Naive thymus-derived CD8-positive, alpha-beta T cell (primary cell): ENCODE results near the gene TPO. TPM values are rescaled to one million over a fixed set of nuclear protein-coding genes. Genes with fewer than 3 reads are reported as not detected.
"Not testable (repeated sequence)": the region's sequence is repeated elsewhere in the genome, so short reads cannot be mapped to it uniquely, and the experiment has no call there.

ENCODE experiments used
- ATAC-seq, 2 donors: fragments of 150-1000 bp; cut with Tn5 transposase in 1 of 2; sonication (Bioruptor Pico), chemical (Tn5 transposase) in 1 of 2; 1 replicate in 1 of 2; 2 replicates in 1 of 2; pipeline ENCODE4 v1.10.0; 2021; ENCODE audit warnings: mild to moderate bottlenecking in 2 of 2, moderate library complexity in 2 of 2
- POLR2A ChIA-PET: fragments of 350-600 bp; sonication (Branson Sonifier 250); formaldehyde crosslinking; loops from one replicate; lab custom pipeline; 2021; ENCODE audit warnings: antibody characterized with exemption; lab: Charles Lee
- DNase-seq, 10 donors: peaks; one replicate each; pipeline versions ENCODE4 v3.0.0 to v3.0.0-alpha.2; 2020 to 2022
- H3K27ac Mint-ChIP-seq, 10 donors: one replicate each; pipeline ENCODE4 v1.8.0; 2020 to 2022; ENCODE audit warnings: mild to moderate bottlenecking in 10 of 10, mixed read lengths in 10 of 10, moderate library complexity in 4 of 10, inconsistent platforms in 1 of 10
- H3K27me3 Mint-ChIP-seq, 5 donors: one replicate each; pipeline ENCODE4 v1.8.0; 2021 to 2022; ENCODE audit warnings: mixed read lengths in 5 of 5
- H3K36me3 Mint-ChIP-seq, 3 donors: one replicate each; pipeline ENCODE4 v1.8.0; 2020 to 2022; ENCODE audit warnings: mixed read lengths in 3 of 3, mild to moderate bottlenecking in 2 of 3, inconsistent platforms in 1 of 3
- H3K4me1 Mint-ChIP-seq, 4 donors: one replicate each; pipeline ENCODE4 v1.8.0; 2021 to 2022; ENCODE audit warnings: mixed read lengths in 4 of 4
- H3K4me3 Mint-ChIP-seq, 10 donors: one replicate each; pipeline ENCODE4 v1.8.0; 2020 to 2022; ENCODE audit warnings: mild to moderate bottlenecking in 10 of 10, mixed read lengths in 10 of 10, moderate library complexity in 6 of 10, inconsistent platforms in 1 of 10
- H3K9me3 Mint-ChIP-seq, 9 donors: one replicate each; pipeline ENCODE4 v1.8.0; 2020 to 2022; ENCODE audit warnings: mixed read lengths in 9 of 9, mild to moderate bottlenecking in 3 of 9, inconsistent platforms in 1 of 9, moderate library complexity in 1 of 9
- polyA plus RNA-seq, 3 donors: library from polyadenylated mRNA; unstranded; fragments of 300-500 nt; fragmentation: Illumina TruSeq; gene quantifications; one replicate each; pipeline ENCODE4 v1.2.3, GENCODE V29; 2021
- total RNA-seq, 8 experiments: library from RNA in 2 of 8; stranded (reverse) in 2 of 8; gene quantifications; one replicate each; pipeline ENCODE4 v1.2.3 and lab custom pipeline; 2021 to 2026

Gene TPO
- total and polyA plus RNA-seq, 5 experiments from 2014 or later: not detected

DNA sequence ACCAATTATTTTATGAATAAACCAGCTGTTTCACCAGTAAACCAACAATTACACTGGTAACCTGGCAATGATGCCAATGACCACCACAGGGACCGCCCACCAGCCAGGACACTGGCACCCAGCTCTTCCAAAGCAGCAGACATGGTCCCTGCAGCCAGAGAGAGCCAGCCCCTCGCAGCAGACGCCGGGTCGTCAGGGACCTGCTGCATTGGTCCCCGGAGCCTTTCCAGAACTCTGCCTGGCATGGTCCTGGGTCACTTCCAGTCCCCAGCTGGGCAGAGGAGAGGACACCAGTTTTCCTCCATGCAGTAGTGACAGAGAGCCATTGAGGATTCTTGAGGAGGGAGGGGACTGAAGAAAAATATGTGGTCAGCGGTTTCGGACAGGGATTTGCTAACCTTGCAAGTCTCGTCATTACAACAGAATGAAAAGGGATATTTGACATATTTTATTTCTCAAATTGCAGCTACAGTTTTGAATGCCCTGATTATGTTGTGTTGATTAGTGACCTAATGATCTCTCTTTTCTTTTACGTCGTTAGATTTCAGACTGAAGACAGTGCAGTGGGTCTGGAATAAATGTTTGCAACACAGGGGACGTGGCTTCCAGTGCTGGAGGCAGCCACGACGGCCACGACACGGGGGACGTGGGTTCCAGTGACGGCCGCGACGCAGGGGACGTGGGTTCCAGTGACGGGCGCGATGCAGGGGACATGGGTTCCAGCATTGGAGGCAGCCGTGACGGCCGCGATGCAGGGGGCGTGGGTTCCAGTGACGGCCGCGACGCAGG, 154.5 kb downstream of the TPO start:
- POLR2A ChIA-PET: no interaction called here
- ATAC-seq: no peak
- H3K27ac Mint-ChIP-seq: peak overlapping the region in 1 of 10 donors; percentile 13
- H3K4me1 Mint-ChIP-seq: peaks cover 11 to 20% (median 18%) of the 10 kb centered on the region in 4 donors
- H3K4me3 Mint-ChIP-seq: no peak overlapping the region
- peaks cover 0 to 13% (median 4%) of the 10 kb centered on the region in 5 donors for H3K27me3 Mint-ChIP-seq
- no peak for DNase-seq
- peaks cover 0 to 17% (median 0%) of the 10 kb centered on the region in 9 donors for H3K9me3 Mint-ChIP-seq
- H3K36me3 Mint-ChIP-seq: no peaks in the 10 kb centered on the region

DNA sequence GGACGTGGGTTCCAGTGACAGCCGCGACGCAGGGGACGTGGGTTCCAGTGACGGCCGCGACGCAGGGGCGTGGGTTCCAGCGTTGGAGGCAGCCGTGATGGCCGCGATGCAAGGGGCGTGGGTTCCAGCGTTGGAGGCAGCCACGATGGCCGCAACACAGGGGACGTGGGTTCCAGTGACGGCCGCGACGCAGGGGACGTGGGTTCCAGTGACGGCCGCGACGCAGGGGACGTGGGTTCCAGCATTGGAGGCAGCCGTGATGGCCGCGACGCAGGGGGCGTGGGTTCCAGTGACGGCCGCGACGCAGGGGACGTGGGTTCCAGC, 155.0 kb downstream of the TPO start:
- POLR2A ChIA-PET: not testable (repeated sequence)

DNA sequence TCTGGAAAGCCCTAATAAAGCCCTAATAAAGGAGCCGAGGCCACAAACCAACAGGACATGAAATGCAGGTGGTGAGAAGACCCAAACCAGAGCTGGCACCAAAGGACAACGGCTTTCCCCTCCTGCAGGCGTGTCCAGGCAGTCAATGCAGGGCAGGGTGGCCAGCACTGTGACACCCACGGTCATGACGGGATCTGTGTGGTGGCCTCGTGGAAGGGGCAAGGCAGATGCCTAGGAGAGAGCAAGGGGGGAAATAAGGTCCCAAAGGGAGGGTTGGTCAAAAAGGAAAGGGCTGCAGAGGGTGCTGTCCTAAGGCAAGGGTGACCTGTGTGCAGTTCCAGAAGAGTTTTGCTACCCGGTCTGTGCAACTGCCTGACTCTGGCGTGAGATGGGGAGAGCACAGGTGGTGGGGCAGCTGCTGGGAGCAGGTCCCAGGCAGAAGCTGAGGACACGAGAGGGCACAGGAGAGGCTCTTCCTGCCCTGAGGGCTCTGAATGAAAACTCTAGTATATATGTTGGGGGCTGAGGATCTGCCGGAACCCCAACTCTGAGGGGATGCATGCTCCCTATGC, 156.7 kb downstream of the TPO start:
- Mint-ChIP-seq H3K36me3 (no peaks in the 10 kb centered on the region), H3K9me3 (peaks cover 0 to 17% (median 0%) of the 10 kb centered on the region in 9 donors), H3K27me3 (peaks cover 2 to 28% (median 15%) of the 10 kb centered on the region in 5 donors), H3K27ac (no peak overlapping the region), H3K4me1 (peaks cover 0 to 2% (median 0%) of the 10 kb centered on the region in 4 donors), H3K4me3 (no peak overlapping the region)
- no peak for DNase-seq
- POLR2A ChIA-PET: no interaction called here
- no peak for ATAC-seq

More for the DNA sequence above, 155.0 kb downstream of the TPO start:
- H3K36me3 Mint-ChIP-seq, H3K4me3 Mint-ChIP-seq, H3K27ac Mint-ChIP-seq, DNase-seq, ATAC-seq: not testable (repeated sequence)
- Mint-ChIP-seq H3K4me1 (peaks cover 11 to 19% (median 15%) of the 10 kb centered on the region in 4 donors), H3K9me3 (peaks cover 0 to 17% (median 0%) of the 10 kb centered on the region in 9 donors), H3K27me3 (peaks cover 0 to 13% (median 7%) of the 10 kb centered on the region in 5 donors)

DNA sequence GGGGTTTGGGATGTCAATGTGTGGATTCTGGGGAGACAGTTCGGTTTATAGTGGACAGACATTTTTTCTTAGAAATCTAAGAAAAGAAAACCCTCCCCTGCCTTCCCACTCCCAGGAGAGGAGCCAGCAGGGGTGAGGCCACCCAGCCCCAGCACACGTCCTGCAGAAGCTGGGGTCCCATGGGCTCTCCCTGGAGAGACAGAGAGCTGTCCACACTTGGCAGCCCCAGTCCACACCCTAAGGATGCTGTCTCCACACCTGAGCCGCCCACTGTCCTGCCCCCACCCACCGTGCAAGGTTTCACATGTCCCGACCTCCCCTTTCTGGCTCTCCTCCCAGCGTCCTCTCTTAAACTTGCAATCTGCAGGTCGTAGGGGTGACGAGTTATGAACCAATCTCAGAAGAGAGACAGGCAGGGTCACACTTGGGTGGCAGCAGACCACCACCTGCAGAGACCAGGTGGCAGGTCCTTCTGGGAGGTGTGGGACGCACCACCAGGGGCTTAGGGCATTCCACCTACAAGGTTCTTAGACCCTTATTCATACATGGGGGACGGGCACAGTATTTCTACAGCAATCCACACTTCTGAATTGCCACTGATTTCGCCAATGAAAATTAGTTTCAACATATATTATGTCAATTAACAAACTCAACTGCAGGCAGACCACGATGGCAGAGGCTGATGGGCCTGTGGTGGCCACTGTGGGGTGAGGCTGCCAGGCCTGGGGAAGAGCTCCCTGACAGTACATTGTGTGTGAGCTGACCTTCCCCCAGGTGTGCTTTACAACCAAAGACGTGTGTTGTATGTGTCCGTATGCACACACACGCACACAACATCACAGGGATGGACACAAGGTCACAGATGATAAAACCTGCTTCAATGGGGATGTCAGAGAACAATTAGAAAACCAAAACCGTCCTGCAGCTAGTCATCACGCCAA, 158.5 kb downstream of the TPO start:
- ATAC-seq (no peak), DNase-seq (no peak)
- Mint-ChIP-seq H3K4me1 (no peaks in the 10 kb centered on the region), H3K27me3 (peaks cover 2 to 36% (median 18%) of the 10 kb centered on the region in 5 donors), H3K27ac (no peak overlapping the region), H3K36me3 (no peaks in the 10 kb centered on the region), H3K4me3 (no peak overlapping the region), H3K9me3 (peaks cover 0 to 10% (median 0%) of the 10 kb centered on the region in 9 donors)
- POLR2A ChIA-PET: no interaction called here

DNA sequence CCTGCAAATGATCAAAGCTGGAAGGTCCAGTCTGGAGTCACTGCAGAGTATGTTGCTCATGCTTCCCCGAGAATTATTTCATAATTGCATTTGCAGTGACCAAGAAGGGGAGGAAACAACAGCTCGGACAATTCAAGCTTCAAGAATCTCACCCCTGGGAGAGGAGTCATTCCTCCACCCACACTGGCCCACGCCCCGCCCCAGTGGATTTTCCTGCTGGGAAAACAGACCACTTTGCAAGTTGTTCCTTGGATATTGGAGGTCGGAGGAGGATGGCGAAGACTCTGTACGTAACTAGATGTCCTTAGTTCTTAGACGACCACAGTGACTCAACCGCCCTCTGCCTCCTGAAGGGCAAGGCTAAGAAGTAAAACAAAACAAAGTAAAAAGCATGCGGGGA, 159.4 kb downstream of the TPO start:
- no peaks in the 10 kb centered on the region for H3K36me3 Mint-ChIP-seq
- no peak overlapping the region for H3K4me3 Mint-ChIP-seq
- H3K4me1 Mint-ChIP-seq: no peaks in the 10 kb centered on the region
- POLR2A ChIA-PET: no interaction called here
- H3K27me3 Mint-ChIP-seq: peaks cover 2 to 36% (median 18%) of the 10 kb centered on the region in 5 donors
- ATAC-seq (no peak), DNase-seq (no peak)
- no peak overlapping the region for H3K27ac Mint-ChIP-seq
- H3K9me3 Mint-ChIP-seq: peaks cover 0 to 2% (median 0%) of the 10 kb centered on the region in 9 donors

DNA sequence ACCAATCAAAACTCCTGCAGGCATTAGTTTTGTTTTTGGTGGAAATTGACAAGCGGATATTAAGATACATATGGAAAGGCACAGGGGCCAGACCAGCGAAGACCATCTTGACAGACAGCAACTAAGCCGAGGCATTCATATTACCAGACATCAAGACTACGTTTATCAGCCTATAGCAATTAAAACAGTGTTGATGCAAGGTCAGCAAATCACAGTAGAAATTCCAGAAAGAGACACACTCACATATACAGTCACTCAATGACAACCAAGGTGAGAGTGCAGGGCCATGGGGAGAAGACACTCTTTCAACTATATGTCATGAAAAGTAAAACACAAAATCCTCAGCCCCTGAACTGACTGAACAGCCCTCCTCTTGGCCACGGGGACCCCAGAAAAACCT, 164.6 kb downstream of the TPO start:
- peaks cover 0 to 2% (median 0%) of the 10 kb centered on the region in 4 donors for H3K4me1 Mint-ChIP-seq
- peaks cover 6 to 41% (median 10%) of the 10 kb centered on the region in 5 donors for H3K27me3 Mint-ChIP-seq
- ATAC-seq: no peak
- H3K4me3 Mint-ChIP-seq: no peak overlapping the region
- H3K27ac Mint-ChIP-seq: no peak overlapping the region
- no peaks in the 10 kb centered on the region for H3K36me3 Mint-ChIP-seq
- DNase-seq: no peak
- POLR2A ChIA-PET: no interaction called here
- no peaks in the 10 kb centered on the region for H3K9me3 Mint-ChIP-seq

DNA sequence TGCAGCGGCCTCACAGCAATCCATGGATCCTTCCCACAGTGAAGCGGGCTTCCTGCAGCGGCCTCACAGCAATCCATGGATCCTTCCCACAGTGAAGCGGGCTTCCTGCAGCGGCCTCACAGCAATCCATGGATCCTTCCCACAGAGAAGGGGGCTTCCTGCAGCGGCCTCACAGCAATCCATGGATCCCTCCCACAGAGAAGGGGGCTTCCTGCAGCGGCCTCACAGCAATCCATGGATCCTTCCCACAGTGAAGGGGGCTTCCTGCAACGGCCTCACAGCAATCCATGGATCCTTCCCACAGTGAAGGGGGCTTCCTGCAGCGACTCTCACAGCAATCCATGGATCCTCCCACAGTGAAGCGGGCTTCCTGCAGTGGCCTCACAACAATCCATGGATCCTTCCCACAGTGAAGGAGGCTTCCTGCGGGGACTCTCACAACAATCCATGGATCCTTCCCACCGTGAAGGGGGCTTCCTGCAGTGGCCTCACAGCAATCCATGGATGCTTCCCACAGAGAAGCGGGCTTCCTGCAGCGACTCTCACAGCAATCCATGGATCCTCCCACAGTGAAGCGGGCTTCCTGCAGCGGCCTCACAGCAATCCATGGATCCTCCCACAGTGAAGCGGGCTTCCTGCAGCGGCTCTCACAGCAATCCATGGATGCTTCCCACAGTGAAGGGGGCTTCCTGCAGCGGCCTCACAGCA, 168.1 kb downstream of the TPO start:
- H3K27me3 Mint-ChIP-seq: peaks cover 8 to 32% (median 10%) of the 10 kb centered on the region in 5 donors
- POLR2A ChIA-PET, DNase-seq, H3K4me3 Mint-ChIP-seq, H3K36me3 Mint-ChIP-seq, H3K9me3 Mint-ChIP-seq, H3K27ac Mint-ChIP-seq, ATAC-seq, H3K4me1 Mint-ChIP-seq: not testable (repeated sequence)

DNA sequence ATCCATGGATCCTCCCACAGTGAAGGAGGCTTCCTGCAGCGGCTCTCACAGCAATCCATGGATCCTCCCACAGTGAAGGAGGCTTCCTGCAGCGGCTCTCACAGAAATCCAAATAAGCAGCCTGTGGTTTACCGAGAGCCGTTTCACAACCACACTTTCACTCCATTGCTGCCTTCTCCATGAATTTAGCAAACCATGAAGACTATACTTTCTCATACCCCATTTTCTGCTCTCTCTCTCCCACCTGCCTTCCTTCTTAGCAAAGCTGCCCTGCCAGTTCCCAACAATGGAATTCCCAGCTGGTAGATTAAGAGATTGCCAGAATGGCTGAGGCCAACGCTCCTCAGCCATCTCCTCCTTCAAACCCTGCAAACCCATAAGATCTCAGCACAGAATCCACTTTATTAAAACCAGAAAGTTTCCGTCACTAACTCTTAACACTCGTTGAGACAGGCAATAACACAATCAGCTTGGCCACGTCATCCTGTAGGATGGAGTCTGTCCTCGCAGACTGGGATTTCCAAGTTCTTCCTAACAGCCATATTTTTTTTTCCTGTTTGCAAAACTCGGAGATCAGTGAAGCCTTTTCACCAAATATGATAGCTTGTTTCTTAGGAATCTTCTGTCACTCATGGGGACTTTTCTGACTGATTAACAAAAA, 168.8 kb downstream of the TPO start:
- Mint-ChIP-seq H3K4me1 (peaks cover 0 to 2% (median 0%) of the 10 kb centered on the region in 4 donors), H3K36me3 (no peaks in the 10 kb centered on the region), H3K27ac (no peak overlapping the region), H3K4me3 (no peak overlapping the region), H3K27me3 (peaks cover 8 to 32% (median 14%) of the 10 kb centered on the region in 5 donors), H3K9me3 (no peaks in the 10 kb centered on the region)
- ATAC-seq (no peak), DNase-seq (no peak)
- POLR2A ChIA-PET: no interaction called here

DNA sequence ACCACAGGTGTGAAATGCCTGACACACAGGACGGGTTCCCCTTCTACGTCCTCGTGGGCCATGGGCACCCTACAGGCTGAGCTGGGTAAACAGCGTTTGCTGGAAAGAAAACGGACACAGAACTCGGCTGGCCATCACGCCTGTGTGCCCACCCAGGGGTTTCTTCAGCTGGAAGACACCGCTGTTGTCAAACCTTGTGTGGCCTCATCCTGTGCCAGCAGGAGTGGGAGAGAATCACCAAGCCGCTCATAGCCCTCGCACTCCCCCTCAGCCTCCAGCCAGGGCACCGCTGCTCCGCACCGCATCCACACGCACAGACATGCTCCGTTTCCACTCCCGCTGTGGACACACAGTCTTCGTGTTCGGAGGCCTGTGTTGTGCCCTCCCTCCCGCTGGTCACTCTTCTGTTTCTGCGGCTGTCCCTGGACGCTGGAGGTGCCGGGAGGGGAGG, 169.7 kb downstream of the TPO start:
- no peak for DNase-seq
- H3K27ac Mint-ChIP-seq: peak overlapping the region in 1 of 10 donors; percentile 35
- H3K4me3 Mint-ChIP-seq: no peak overlapping the region
- H3K9me3 Mint-ChIP-seq: no peaks in the 10 kb centered on the region
- peaks cover 8 to 37% (median 17%) of the 10 kb centered on the region in 5 donors for H3K27me3 Mint-ChIP-seq
- POLR2A ChIA-PET: no interaction called here
- H3K4me1 Mint-ChIP-seq: peaks cover 0 to 2% (median 0%) of the 10 kb centered on the region in 4 donors
- H3K36me3 Mint-ChIP-seq: no peaks in the 10 kb centered on the region
- ATAC-seq: no peak

DNA sequence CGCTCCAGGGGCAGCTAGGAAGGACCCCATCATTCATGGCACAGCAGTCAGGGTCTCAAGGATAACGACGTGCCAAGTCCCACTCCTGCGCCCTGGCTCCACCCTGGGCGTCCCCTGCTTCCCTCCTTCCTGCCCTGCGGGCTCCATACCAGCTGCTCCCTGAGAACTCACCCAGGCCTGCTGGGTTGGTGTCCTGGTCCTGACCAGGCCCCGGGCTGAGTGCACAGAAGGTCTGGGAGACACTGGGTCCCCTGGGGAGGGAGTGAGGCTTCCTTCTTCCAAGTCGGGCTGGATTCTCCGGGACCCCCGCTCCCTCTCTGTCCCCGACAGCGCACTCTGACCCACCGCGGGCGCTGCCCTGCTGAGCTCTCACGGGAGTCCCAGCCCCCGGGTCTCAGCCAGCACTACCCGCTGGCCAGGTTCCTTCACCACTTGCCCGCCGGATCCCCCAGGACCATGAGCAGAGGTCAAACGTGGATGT, 170.8 kb downstream of the TPO start:
- POLR2A ChIA-PET: no interaction called here
- DNase-seq (no peak), ATAC-seq (no peak)
- Mint-ChIP-seq H3K4me3 (no peak overlapping the region), H3K27ac (no peak overlapping the region), H3K9me3 (no peaks in the 10 kb centered on the region), H3K27me3 (peaks cover 8 to 44% (median 20%) of the 10 kb centered on the region in 5 donors), H3K4me1 (peaks cover 0 to 2% (median 0%) of the 10 kb centered on the region in 4 donors), H3K36me3 (no peaks in the 10 kb centered on the region)

DNA sequence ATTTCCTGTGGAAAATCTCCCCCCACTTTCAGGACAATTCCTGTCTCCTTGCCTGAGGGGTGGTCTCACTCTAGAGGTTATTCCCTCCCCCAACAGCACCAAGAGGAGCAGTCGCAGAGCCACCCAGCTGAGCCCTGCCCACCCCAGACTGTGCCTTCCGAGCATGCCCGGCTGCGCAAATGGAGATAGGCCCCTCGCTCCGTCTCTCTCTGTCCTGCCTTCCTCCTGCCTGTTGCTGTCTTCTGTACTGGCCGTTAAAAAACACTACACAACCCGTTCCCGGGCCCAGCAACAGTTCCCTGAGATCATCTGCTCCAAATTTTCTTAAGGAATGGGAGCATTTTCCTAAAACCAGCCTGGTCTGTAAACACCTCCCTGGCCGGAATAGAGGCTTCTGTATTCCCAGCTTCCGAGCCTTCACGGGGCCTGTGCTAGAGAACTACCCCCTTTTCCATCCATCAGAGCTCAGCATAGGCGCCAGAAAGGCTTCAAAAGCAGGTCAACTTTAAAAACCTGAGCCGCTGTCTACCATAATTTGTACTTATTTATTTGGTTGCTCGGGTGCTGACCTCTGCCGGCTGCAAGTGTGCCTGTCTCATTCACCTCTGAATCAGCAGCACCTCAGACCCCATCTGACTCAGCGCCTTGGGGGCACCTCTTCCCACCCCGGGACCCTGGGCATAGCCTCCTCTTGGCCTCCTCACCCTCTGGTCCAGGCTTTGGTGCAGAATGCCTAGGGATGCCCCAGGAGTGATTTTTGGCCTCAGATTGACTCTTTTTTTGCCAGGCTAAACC, 171.6 kb downstream of the TPO start:
- DNase-seq (no peak), ATAC-seq (no peak)
- Mint-ChIP-seq H3K4me1 (peaks cover 0 to 2% (median 0%) of the 10 kb centered on the region in 4 donors), H3K36me3 (no peaks in the 10 kb centered on the region), H3K9me3 (no peaks in the 10 kb centered on the region), H3K27ac (no peak overlapping the region), H3K4me3 (no peak overlapping the region), H3K27me3 (peaks cover 9 to 48% (median 23%) of the 10 kb centered on the region in 5 donors)
- POLR2A ChIA-PET: no interaction called here
